Breast epithelium (tissue), 3 donors: ENCODE data around the gene DST.

Experiments
- POLR2A ChIP-seq: fragments of 450-650 bp; IDR thresholded peaks from one replicate; pipeline ENCODE4 v1.6.1; 2016; ENCODE audit warnings: antibody characterized with exemption, mild to moderate bottlenecking, moderate library complexity
- TF ChIP-seq, protein P1 (sequence below), 3 donors: fragments of 450-650 bp; IDR thresholded peaks; one replicate each; pipeline ENCODE4 v1.5.1; 2016 to 2017; ENCODE audit warnings: antibody characterized with exemption in 3 of 3, mild to moderate bottlenecking in 3 of 3, moderate library complexity in 3 of 3

DNA sequence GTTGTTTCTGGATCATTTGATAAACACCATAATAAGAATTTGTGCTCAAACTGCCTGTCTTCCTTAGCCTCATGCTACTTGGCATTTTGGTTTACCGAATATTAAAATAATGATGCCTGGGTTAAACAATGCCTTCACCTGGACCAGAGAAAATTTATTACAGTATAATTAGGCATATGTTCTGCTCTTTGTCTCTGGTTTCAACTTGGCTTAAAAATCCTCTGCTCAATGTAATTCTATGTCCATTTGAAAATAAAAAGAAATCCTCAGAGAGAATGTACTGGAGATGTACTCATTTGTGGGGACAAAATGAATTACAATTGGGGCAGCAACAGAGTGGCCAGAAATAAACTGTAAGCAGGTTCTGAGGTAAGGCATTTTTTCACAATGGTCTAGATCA is 95.0 kb downstream of the DST start:
- TF ChIP-seq, protein P1, sequence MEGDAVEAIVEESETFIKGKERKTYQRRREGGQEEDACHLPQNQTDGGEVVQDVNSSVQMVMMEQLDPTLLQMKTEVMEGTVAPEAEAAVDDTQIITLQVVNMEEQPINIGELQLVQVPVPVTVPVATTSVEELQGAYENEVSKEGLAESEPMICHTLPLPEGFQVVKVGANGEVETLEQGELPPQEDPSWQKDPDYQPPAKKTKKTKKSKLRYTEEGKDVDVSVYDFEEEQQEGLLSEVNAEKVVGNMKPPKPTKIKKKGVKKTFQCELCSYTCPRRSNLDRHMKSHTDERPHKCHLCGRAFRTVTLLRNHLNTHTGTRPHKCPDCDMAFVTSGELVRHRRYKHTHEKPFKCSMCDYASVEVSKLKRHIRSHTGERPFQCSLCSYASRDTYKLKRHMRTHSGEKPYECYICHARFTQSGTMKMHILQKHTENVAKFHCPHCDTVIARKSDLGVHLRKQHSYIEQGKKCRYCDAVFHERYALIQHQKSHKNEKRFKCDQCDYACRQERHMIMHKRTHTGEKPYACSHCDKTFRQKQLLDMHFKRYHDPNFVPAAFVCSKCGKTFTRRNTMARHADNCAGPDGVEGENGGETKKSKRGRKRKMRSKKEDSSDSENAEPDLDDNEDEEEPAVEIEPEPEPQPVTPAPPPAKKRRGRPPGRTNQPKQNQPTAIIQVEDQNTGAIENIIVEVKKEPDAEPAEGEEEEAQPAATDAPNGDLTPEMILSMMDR (IDR thresholded peaks at IDR 0.05): no peak
- TF ChIP-seq POLR2A: no peak
